SK-N-SH treated with all-trans-retinoic acid at 6 μM for 48 hours (cell line): ENCODE results near the gene PLPP1.

Experiments used
- CREB5 ChIP-seq: fragments of 250-450 bp; sonication (Bioruptor Pico); IDR thresholded peaks from 2 replicates; pipeline ENCODE4 v1.5.1; 2020; ENCODE audit warnings: low read depth, mild to moderate bottlenecking, moderate library complexity
- OSR1 ChIP-seq: fragments of 250-450 bp; sonication (Bioruptor Pico); IDR thresholded peaks from 2 replicates; pipeline ENCODE4 v1.8.0; 2022; ENCODE audit warnings: moderate library complexity, mild to moderate bottlenecking, inconsistent platforms
- PATZ1 ChIP-seq: fragments of 250-450 bp; sonication (Bioruptor Pico); IDR thresholded peaks from 2 replicates; pipeline ENCODE4 v1.8.0; 2020; ENCODE audit warnings: mild to moderate bottlenecking, moderate library complexity, borderline replicate concordance
- SNAI2 ChIP-seq: fragments of 250-450 bp; sonication (Bioruptor Pico); IDR thresholded peaks from 2 replicates; pipeline ENCODE4 v1.5.0; 2020; ENCODE audit warnings: mild to moderate bottlenecking, moderate library complexity
- TOX ChIP-seq: fragments of 250-450 bp; sonication (Bioruptor Pico); IDR thresholded peaks from 2 replicates; pipeline ENCODE4 v1.8.0; 2021; ENCODE audit warnings: mild to moderate bottlenecking, moderate library complexity, borderline replicate concordance
- ZFP3 ChIP-seq: fragments of 250-450 bp; sonication (Bioruptor Pico); IDR thresholded peaks from 2 replicates; pipeline ENCODE4 v1.5.0; 2020; ENCODE audit warnings: mild to moderate bottlenecking, moderate library complexity
- ZFP30 ChIP-seq: fragments of 450-650 bp; formaldehyde crosslinking; IDR thresholded peaks from 2 replicates; pipeline ENCODE4 v1.5.0; 2022; ENCODE audit warnings: mild to moderate bottlenecking, moderate library complexity
- ZNF70 ChIP-seq: fragments of 450-650 bp; formaldehyde crosslinking; IDR thresholded peaks from 2 replicates; pipeline ENCODE4 v1.5.0; 2020; ENCODE audit warnings: mild to moderate bottlenecking, moderate library complexity

GRCh38 chr5:55517804-55518203 is 17.0 kb downstream of the PLPP1 start:
- no peak for TF ChIP-seq SNAI2 (CRISPR knock-in tag)
- TF ChIP-seq ZNF70 (CRISPR knock-in tag): no peak
- no peak for TF ChIP-seq TOX (CRISPR knock-in tag)
- no peak for TF ChIP-seq PATZ1 (CRISPR knock-in tag)
- TF ChIP-seq ZFP3: no peak
- no peak for TF ChIP-seq ZFP30 (CRISPR knock-in tag)
- TF ChIP-seq CREB5 (CRISPR knock-in tag): no peak
- TF ChIP-seq OSR1 (CRISPR knock-in tag): no peak
